Posterior vena cava (tissue), 2 donors: ENCODE measurements around the gene TMPRSS4. TPM values are rescaled to one million over a fixed set of nuclear protein-coding genes. Genes with fewer than 3 reads are reported as not detected.

Experiments used
- DNase-seq: peaks from one replicate; pipeline ENCODE4 v3.0.0-alpha.2; 2020; ENCODE audit warnings: low spot score
- intact Hi-C, 2 donors: fragments of 100-400 bp; cut with DNase I; formaldehyde crosslinking; loops; one replicate each; pipeline versions ENCODE4 v1.14.1 to v1.14.2; 2022 to 2023
- total RNA-seq, 2 donors: library from RNA; stranded (reverse); fragmentation: NEBNext Ultra II Directional; extraction: Animal tissue kit (Norgen Biotek cat#: 25700); gene quantifications; one replicate each; pipeline ENCODE4 v1.2.1, GENCODE V29; 2021
- donor health status: DM: yes; HTN: yes; CAD: no.
- donor health status: DM: yes; HTN: yes; CAD: no.

TMPRSS4 gene
- total RNA-seq, 2 donors from 2014 or later, result not detected

GRCh38 chr11:118071416-118072030, 5.4 kb upstream of the TMPRSS4 start:
- intact Hi-C loops, result loop anchor here in 1 of 2 donors (10.0 kb wide), 1 partner anchor 527 kb away; no protein-coding TSS in a partner anchor
- DNase-seq, result no peak

GRCh38 chr11:118073554-118073953, 3.3 kb upstream of the TMPRSS4 start:
- intact Hi-C loops, result loop anchor here in 1 of 2 donors (10.0 kb wide), 1 partner anchor 529 kb away; no protein-coding TSS in a partner anchor
- DNase-seq, result no peak

GRCh38 chr11:118074091-118074685, 2.7 kb upstream of the TMPRSS4 start:
- no peak for DNase-seq
- intact Hi-C loops, result loop anchor here in 1 of 2 donors (10.0 kb wide), 1 partner anchor 529 kb away; no protein-coding TSS in a partner anchor

GRCh38 chr11:118074785-118075184, 2.1 kb upstream of the TMPRSS4 start:
- no peak for DNase-seq
- intact Hi-C loops, result loop anchor here in 1 of 2 donors (10.0 kb wide), 1 partner anchor 530 kb away; no protein-coding TSS in a partner anchor

- DNase-seq, result no peak
Measured at GRCh38 chr11:118078911-118079411, 2.1 kb downstream of the TMPRSS4 start.

GRCh38 chr11:118079491-118079890, 2.6 kb downstream of the TMPRSS4 start:
- no peak for DNase-seq
- intact Hi-C loops, result loop anchor here in 1 of 2 donors (10.0 kb wide), 1 partner anchor 535 kb away; no protein-coding TSS in a partner anchor

More at GRCh38 chr11:118078911-118079411, 2.1 kb downstream of the TMPRSS4 start:
- intact Hi-C loops, result loop anchor here in 1 of 2 donors (10.0 kb wide), 1 partner anchor 534 kb away; no protein-coding TSS in a partner anchor

GRCh38 chr11:118080296-118080695, 3.4 kb downstream of the TMPRSS4 start:
- intact Hi-C loops, result no loop called here
- DNase-seq, result no peak

GRCh38 chr11:118081241-118081958, 4.5 kb downstream of the TMPRSS4 start:
- intact Hi-C loops, result no loop called here
- no peak for DNase-seq

- intact Hi-C loops, result no loop called here
- no peak for DNase-seq
Measured at GRCh38 chr11:118082880-118083552, 6.1 kb downstream of the TMPRSS4 start.

GRCh38 chr11:118084247-118084646, 7.4 kb downstream of the TMPRSS4 start:
- intact Hi-C loops, result no loop called here
- no peak for DNase-seq

GRCh38 chr11:118084656-118085055, 7.8 kb downstream of the TMPRSS4 start:
- no peak for DNase-seq
- intact Hi-C loops, result no loop called here

- DNase-seq, result no peak
- intact Hi-C loops, result no loop called here
Measured at GRCh38 chr11:118086913-118087768, 10.3 kb downstream of the TMPRSS4 start, which contains the start of gene SMIM35. Gene SMIM35 (minus strand): TSS chr11:118086963. CDS start chr11:118086757, 206 bp downstream.

- DNase-seq, result no peak
- intact Hi-C loops, result no loop called here
Measured at GRCh38 chr11:118087931-118088330, 11.1 kb downstream of the TMPRSS4 start.

- intact Hi-C loops, result no loop called here
- peak; percentile 89 for DNase-seq
Measured at GRCh38 chr11:118088531-118088930, 11.7 kb downstream of the TMPRSS4 start.

- DNase-seq, result no peak
- intact Hi-C loops, result no loop called here
Measured at GRCh38 chr11:118090545-118091162, 13.8 kb downstream of the TMPRSS4 start.

GRCh38 chr11:118091690-118092089, 14.8 kb downstream of the TMPRSS4 start:
- intact Hi-C loops, result no loop called here
- DNase-seq, result no peak

GRCh38 chr11:118092907-118093571, 16.2 kb downstream of the TMPRSS4 start:
- DNase-seq, result no peak
- intact Hi-C loops, result no loop called here
